Suppressor macrophage treated with lipopolysaccharide for 1 hour (primary cell): ENCODE data around the gene DCLK2.

ENCODE experiments used
- DNase-seq, 3 donors: peaks; one replicate each; pipeline ENCODE4 v3.0.0-alpha.2; 2020 to 2022

DCLK2 gene

GRCh38 chr4:150078041-150078578 is at the start of gene DCLK2:
TSS of gene DCLK2 (plus strand) at chr4:150078445. CDS start at chr4:150079028, 583 bp downstream.
- DNase-seq = peak; percentile 77 to 89 (median 85)

GRCh38 chr4:150032541-150032940 is 45.7 kb upstream of the DCLK2 start:
- no peak for DNase-seq

GRCh38 chr4:150033081-150033480 is 45.2 kb upstream of the DCLK2 start:
- no peak for DNase-seq

GRCh38 chr4:150033901-150034300 is 44.3 kb upstream of the DCLK2 start:
- no peak for DNase-seq

- DNase-seq = no peak
Measured at GRCh38 chr4:150037251-150037856, 40.9 kb upstream of the DCLK2 start.

GRCh38 chr4:150038335-150039076 is 39.7 kb upstream of the DCLK2 start:
- no peak for DNase-seq

- no peak for DNase-seq
Measured at GRCh38 chr4:150039274-150040127, 38.7 kb upstream of the DCLK2 start.

GRCh38 chr4:150044517-150044916 is 33.7 kb upstream of the DCLK2 start:
- DNase-seq = no peak

- DNase-seq = no peak
Measured at GRCh38 chr4:150045410-150045809, 32.8 kb upstream of the DCLK2 start.

GRCh38 chr4:150046728-150047217 is 31.5 kb upstream of the DCLK2 start:
- DNase-seq = no peak

GRCh38 chr4:150047546-150047945 is 30.7 kb upstream of the DCLK2 start:
- DNase-seq = no peak

GRCh38 chr4:150049682-150050081 is 28.6 kb upstream of the DCLK2 start:
- no peak for DNase-seq

- no peak for DNase-seq
Measured at GRCh38 chr4:150050566-150050965, 27.7 kb upstream of the DCLK2 start.

- DNase-seq = no peak
Measured at GRCh38 chr4:150051111-150051510, 27.1 kb upstream of the DCLK2 start.

GRCh38 chr4:150055467-150055866 is 22.8 kb upstream of the DCLK2 start:
- no peak for DNase-seq

GRCh38 chr4:150056569-150056968 is 21.7 kb upstream of the DCLK2 start:
- DNase-seq = no peak

- peak; percentile 38 to 77 (median 75) for DNase-seq
Measured at GRCh38 chr4:150061086-150061776, 17.0 kb upstream of the DCLK2 start.

GRCh38 chr4:150063128-150063527 is 15.1 kb upstream of the DCLK2 start:
- DNase-seq = peak; percentile 20 to 72 (median 56)

GRCh38 chr4:150065740-150066139 is 12.5 kb upstream of the DCLK2 start:
- DNase-seq = no peak

- DNase-seq = no peak
Measured at GRCh38 chr4:150067859-150068258, 10.4 kb upstream of the DCLK2 start.

GRCh38 chr4:150068300-150068960 is 9.8 kb upstream of the DCLK2 start:
- DNase-seq = peak in 2 of 3 donors; percentile 40 to 56

GRCh38 chr4:150069353-150069752 is 8.9 kb upstream of the DCLK2 start:
- DNase-seq = no peak
